ENCODE measurements around the gene GRK1.

GRK1 gene

DNA sequence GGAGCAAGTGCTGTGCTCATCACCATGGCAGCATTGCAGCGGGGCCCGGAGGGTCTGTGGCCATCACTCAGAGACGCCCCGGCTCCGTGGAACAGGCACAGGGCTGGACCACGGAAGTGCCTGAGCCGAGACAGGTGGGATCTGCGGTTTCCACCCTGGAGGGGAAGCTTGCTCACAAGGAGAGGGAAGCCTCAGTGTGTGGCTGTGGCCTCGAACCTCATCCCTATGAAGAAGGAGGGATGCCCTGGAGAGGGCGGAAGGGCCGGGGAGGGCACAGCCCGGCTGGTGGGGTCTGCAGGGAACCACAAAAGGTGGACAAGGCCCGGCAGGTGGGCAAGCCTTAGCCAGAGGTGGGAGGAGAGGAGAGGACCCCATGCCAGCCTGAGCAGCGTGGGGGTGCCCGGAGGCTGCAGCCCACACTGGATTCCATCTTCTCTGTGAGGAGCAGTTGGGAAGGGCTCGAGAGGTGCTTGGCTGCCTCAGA, 61.6 kb downstream of the GRK1 start:
- DNase-seq (ENCODE audit: low read depth in 4 of 4, low spot score in 1 of 4), result no peak

DNA sequence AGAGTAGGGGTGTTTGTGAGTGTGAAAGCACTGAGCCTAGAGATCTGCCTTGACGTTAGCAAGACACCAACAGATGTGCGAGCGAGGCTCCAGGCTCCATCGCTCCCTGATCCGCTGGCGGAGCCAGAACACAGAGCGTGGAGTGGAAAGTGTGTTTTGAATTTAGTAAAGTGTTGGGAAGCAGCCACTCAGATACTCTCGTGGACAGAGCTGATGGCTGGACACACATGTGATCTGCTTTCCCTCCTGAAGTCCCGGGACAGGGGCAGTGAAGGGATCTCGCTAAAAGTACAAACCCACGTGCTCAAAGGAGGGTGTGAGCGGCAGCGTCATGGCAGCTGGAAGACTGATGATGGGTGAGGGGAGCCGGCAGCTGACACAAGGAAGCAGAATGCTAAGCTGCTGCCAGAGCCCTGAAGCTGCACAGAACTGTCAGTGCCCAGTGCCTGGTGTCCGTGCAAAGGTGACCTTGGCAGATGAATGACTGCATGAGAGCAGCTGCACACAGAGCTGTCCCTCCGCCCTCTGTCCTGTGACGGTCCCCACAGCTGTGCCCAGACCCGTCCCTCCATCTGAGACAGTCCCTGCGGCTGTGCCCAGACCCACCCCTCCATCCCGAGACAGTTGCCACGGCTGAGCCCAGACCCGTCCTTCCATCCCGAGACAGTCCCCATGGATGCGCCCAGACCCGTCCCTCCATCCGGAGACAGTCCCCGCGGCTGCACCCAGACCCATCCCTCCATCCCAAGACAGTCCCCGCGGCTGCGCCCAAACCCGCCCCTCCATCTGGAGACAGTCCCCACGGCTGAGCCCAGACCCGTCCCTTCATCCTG, 62.4 kb downstream of the GRK1 start:
- DNase-seq (ENCODE audit: low read depth in 4 of 4, low spot score in 1 of 4), result no peak

DNA sequence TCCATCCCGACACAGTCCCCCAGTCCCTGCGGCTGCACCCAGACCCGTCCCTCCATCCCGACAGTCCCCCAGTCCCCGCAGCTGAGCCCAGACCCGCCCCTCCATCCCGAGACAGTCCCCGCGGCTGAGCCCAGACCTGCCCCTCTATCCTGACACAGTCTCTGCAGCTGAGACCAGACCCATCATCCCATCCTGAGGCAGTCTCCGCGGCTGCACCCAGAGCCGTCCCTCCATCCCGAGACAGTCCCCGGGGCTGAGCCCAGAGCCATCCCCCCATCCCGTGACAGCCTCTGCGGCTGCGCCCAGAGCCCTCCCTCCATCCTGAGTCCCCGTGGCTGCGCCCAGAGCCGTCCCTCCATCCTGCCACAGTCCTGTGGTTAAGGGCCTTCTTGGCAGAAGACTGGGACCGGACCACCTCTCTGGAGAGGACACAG, 63.3 kb downstream of the GRK1 start:
- no peak for DNase-seq (ENCODE audit: low read depth in 4 of 4, low spot score in 1 of 4)

DNA sequence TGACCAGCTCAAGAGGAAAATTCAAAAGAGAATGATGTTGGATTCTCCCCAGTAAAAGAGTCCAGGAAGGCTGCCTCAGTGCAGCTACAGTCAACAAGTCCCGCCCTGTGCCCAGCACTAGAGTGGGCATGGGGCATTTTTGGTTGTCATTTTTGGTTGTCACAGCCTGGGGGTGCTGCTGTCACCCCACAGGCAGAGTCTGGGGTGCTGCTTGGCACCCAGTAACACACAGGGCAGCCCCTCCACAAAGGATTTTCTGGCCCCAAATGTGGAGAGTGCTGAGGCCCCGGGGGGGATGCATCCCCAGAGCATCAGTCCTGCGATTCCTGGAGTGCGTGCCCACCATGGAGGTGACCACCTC, 63.8 kb downstream of the GRK1 start:
- DNase-seq (ENCODE audit: low read depth in 4 of 4, low spot score in 1 of 4), result no peak

DNA sequence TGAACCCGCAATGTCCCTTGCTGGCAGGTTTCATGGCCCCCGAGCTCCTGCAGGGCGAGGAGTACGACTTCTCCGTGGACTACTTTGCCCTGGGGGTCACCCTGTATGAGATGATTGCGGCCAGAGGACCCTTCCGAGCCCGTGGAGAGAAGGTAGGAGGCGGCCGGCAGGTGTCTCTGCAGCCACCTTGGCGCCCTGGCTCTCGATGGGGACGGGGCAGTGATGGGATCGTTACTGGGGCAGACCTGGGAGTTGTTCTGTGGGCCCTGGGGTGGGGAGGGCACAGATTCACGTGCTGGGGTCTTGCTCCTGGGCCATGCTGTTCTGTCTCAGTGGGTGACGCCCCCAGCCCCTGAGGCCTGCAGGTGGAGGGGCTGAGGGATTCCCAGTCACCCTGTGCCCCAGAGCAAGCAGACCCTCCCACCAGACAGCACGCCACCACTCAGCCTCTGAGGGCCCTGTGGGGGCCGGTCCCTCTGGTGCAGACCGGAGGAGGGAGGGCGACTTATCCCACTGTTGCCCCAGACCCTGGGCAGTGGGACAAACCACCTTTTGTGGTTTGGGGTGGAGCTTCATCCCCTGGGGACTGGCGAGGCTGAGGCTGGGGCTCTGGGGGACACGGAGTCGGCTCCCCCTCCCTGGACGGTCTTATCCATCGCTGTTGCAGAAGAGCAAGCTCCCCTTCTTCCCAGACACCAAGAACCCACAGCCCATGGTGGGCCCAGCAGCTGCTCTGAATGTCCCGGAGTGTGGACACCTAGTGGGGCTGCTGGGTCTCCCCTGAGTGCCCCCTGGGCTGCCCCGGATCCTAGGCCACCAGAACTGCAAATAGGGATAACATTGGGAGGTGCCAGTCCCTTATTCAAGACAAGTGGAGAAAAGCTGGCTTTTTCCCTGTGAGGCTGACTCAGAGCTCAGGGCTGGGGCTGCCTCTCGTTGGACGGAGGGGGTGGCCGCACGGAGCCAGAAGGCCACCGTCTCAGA, 64.5 kb downstream of the GRK1 start:
- DNase-seq (ENCODE audit: low read depth in 4 of 4, low spot score in 1 of 4), result no peak

DNA sequence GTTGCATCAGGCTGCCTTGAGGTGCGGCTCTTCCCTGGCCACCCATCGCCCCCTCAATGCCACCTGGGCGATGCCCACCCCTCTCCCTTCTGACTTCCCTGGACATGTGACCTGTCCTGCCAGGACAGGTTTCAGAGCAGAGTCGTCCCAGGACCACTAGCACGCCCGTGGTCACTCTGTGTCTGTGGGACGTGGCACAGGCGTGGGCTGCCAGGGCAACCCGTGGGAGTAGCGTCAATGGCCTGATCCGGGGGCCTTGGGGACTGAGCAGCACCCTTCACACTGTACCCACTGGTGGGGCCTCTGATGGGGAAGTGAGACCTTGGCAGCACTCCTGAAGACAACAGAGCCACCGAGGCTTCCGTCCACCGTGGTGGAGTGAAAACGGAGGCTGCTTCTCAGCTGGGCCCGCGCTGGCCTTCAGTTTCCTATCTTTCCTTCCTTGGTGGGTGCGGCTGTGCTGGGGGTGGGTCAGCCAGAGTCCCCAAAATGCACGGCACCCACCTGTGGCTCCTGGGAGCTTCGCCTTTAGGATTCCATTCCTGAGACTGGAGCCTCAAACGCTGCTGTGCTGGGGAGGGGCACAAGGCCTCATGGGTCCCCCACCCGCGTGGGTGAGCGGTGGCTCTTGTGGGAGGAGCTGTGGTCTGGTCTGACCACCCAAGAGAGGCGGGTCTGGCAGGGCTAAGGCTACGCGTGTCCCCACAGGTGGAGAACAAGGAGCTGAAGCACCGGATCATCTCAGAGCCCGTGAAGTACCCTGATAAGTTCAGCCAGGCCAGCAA, 65.3 kb downstream of the GRK1 start:
- no peak for DNase-seq (ENCODE audit: low read depth in 4 of 4, low spot score in 1 of 4)

DNA sequence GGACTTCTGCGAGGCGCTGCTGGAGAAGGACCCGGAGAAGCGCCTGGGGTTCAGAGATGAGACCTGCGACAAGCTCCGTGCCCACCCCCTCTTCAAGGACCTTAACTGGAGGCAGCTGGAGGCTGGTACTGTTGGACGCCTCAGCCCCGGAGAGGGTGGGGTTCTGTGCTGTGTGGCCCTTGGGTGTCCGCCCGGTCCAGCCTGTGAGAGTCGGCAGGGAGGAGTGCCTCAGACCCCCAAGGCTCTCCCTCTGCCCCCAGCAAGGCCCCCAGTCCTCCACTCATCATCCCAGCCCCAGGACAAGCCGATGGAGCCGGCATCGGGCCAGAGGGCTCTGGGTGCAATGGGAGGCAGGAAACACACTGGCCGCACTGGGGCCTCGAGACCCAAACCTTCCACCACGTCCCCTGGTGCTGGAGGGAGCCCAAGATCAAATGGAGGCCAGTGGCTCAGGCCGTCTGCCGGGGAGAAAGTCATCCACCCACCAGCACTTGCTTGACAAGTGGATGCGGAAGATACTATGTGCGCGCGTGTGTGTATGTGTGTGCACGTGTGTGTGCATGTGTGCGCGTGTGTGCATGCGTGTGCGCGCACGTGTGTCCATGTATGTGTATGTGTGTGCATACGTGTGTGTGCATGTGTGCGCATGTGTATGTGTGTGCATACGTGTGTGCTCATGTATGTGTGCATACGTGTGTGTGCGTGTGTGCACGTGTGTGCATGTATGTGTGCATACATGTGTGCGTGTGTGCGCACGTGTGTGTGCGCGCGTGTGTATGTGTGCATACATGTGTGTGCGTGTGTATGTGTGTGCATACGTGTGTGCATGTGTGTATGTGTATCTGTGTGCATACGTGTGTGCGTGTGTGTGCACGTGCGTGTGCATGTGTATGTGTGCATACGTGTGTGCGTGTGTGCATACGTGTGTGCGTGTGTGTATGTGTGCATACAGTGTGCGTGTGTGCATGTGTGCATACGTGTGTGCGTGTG, 66.2 kb downstream of the GRK1 start:
- DNase-seq (ENCODE audit: low read depth in 4 of 4, low spot score in 1 of 4), result no peak

DNA sequence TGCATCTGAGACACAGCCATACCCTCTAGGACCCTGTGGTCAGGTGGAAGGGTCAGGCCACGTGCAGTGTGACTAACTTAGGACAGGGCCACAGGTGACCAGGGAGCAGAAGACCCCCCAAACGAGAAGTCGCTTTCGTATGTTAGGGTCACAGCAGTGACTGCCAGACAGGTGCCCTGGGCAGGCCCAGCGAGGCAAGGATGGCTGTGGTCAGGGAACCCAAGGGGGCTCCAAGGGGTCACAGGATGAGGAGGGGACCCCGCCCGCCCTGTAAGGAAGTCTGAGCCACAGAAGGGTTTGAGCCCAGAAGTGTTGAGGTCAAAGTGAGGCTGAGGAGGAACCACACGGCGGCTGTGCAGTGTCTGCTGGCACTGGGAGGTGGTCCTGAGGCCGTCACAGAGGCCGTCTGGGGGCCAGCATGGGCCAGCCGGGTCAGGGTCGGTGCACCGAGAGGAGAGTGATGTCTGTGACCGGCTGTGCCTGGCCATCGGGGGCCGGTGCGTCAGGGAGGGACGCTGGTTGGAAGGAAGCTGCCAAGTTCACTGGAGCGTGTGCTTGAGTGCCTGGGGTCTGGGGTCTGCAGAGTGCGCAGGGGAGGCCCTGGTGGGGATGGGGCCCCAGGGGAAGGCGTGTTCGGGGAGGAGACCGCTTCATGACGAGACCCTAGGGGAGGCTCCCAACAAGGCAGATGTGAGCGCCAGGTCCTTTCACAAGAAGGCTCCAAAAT, 67.2 kb downstream of the GRK1 start:
- DNase-seq (ENCODE audit: low read depth in 4 of 4, low spot score in 1 of 4), result no peak

DNA sequence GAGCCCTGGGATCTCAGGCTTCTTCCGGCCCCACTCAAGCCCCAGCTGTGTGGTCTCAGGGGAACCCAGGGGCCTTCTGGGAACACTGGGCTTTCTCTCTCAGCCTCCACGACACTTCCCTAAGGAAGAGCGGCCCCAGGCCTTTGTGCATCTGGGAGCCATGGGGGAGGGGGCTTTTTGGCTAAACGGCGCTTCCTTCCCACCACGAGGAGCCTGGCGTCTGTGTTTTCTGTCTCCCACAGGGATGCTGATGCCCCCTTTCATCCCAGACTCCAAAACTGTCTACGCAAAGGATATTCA, 67.8 kb downstream of the GRK1 start:
- DNase-seq (ENCODE audit: low read depth in 4 of 4, low spot score in 1 of 4), result no peak

DNA sequence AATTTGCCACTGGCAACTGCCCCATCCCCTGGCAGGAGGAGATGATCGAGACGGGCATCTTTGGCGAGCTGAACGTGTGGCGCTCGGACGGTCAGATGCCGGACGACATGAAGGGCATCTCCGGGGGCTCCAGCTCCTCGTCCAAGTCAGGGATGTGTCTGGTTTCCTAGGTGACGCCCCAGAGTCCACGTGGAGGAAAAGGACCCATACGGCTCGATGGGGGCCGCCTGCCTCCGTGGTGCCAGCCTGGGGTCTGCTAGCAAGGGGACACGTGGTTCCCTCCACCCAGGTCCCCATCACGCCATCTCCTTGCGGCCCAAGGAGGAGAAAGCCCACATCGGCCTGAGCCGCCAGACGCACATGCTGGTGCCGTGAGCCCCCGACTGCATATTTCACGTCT, 68.2 kb downstream of the GRK1 start:
- no peak for DNase-seq (ENCODE audit: low read depth in 4 of 4, low spot score in 1 of 4)

DNA sequence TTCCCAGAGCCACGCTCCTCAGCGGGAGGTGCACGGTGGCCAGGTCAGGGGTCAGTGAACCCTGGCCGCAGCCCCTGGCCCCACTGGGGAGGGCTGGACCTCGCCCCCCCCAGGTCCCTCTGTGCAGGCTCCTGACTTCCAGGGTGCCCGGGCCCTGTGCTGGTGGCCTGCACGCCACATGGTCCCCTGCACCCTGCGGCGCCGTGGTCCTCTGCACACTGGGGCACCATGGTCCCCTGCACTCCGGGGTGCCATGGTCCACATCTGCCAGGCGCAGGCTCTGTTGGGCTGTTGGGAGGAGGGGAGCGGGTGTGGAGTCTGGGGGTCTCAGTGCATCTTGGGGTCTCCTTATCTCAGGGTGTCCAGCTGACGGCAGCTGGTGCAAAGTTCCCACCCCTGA, 68.7 kb downstream of the GRK1 start:
- no peak for DNase-seq (ENCODE audit: low read depth in 4 of 4, low spot score in 1 of 4)

DNA sequence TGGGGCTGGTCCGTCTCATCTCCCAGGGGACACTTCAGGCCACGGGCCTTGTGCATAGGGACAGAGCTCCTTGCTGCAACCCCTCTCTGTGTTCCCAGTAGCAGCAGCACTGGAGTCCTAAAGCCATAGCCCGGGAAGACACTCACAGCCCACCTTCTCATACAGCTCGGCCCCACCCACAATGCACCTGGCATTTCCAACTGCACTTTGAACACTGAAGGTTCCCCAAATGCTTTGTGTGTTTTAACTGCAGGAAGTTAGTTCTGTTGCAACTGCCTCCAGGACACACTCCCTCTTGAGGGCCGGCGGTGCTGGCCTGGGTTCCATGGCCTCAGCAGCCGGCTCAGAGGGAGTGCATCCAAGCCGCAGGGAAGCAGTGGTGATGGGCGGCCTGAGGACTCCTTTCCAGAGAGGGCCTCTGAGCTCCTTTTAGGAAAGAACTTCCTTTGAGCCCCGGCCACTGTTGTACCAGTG, 69.3 kb downstream of the GRK1 start:
- no peak for DNase-seq (ENCODE audit: low read depth in 4 of 4, low spot score in 1 of 4)

DNA sequence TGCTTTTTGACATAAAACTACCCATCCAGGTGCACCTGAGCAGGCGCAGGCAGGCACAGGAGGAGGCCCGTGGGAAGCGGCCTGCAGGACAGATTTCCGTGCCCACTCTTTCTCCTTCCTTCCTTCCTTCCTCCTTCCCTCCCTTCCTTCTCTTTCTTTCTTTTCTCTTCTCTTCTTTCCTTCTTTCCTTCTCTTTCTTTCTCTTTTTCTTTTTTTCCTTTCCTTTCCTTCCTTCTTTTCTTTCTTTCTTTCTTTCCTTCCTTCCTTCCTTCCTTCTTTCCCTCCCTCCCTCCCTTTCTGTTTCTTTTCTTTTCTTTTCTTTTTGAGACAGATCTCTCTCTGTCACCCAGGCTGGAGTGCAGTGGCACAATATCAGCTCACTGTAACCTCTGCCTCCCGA, 70.8 kb downstream of the GRK1 start:
- no peak for DNase-seq (ENCODE audit: low read depth in 4 of 4, low spot score in 1 of 4)

DNA sequence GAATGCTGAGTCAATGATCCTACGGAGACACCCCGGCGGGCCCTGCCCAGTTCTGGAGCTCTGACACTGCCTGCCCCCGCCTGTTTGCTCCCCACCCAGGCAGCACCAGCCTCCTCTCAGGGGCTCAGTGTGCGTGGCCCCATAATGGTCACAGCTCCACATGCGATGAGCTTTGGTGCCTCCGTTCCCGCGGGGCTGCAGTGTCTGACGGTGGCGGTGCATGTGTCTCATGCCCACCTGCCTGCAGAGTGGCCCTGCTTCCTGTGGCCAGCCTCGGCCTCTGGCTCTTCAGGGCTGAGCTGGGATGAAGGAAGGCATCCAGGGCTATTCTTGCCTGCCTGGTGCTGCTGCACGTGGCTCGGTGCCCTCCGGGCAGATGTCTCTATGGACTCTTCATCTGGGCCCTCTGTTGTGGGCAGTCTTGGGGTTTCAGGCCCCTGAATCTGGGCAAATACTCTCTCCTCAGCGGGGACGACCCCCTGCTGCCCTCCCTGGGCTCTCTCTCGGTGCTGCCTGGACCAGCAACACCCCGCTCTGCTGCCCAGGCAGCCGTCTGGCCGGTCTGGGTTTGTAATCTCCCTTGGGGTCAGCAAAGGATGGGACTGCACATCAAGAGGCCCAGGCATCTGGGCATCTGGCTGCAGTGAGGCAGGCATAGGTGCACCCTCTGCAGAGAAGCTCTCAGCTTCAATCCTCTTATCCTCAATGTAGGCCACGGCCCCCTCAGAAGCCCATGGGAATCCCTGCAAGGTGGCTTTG, 72.7 kb downstream of the GRK1 start:
- DNase-seq (ENCODE audit: low read depth in 4 of 4, low spot score in 1 of 4), result no peak

DNA sequence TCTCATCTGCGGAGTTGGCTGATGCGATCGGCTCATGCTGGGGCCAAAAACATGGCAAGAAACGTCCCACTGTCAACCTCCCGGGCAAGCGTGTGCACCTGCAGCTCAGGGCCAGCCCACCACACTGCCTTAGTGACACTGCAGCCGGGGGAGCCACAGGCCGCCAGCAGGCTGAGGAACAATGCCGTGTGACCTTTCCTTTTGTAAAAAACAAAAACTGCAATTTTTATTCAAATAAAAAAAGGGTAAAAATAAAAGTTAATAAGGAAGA, 73.2 kb downstream of the GRK1 start:
- no peak for DNase-seq (ENCODE audit: low read depth in 4 of 4, low spot score in 1 of 4)

DNA sequence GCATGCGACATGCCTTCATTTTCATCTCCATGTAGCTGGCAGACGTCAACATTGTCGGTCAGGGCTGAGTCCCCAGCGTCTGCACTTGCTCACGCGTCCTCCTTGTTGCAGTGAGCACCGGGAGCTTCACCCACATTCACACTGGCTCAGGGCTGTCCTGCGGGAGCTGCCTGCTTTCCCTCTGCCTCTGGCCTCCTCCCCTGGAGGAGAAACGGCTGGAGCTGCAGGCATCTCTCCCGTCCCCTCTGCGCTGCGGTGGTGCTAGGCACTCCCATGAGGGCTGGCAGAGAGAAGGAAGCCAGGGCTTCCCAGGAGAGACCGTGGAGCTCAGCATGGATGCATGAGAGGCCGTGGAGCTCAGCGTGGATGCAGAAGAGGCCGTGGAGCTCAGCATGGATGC, 73.6 kb downstream of the GRK1 start:
- DNase-seq (ENCODE audit: low read depth in 4 of 4, low spot score in 1 of 4), result no peak

DNA sequence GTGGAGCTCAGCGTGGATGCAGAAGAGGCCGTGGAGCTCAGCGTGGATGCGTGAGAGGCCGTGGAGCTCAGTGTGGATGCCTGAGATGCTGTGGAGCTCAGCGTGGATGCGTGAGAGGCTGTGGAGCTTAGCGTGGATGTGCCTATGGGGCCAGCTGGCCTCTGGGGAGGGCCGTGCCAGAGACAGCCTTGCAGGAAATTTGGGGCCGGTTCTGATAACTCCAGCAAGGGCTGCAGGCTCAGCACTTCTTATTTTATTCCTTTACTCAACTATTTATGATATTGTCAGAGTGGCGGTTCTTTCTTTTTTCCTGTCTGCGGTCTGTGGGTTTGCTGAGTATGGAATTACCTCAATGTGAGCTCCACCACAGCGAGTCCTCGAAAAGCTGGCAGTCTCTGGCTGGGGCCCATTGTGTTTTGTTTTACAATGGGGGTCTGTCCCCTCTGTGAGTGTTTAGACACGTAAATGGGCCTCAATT, 74.2 kb downstream of the GRK1 start:
- DNase-seq (ENCODE audit: low read depth in 4 of 4, low spot score in 1 of 4), result no peak

DNA sequence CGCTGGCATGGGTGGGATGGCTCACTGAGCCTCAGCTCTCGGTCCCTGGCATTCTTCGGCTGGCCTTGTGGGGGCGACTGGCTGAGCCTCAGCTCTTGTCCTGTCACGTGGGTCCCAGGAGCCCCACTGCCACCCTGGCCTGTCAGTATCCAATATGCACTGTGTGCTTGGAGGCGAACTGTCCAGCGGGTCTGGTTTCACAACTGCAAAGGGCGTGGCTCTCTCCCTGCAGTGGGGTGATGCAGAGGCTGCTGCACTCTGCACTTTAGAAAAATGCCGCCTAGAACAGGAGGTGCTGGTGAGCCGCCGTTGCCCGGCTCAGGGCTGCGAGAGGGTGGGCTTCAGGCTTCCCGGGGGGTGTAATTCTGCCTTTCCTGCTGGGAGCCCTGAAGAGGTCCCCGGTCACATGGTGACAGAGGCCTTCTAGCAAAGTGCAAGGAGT, 75.0 kb downstream of the GRK1 start:
- no peak for DNase-seq (ENCODE audit: low read depth in 4 of 4, low spot score in 1 of 4)

All from stimulated activated CD4-positive, alpha-beta T cell treated with anti-CD3 and anti-CD28 coated beads, Interleukin-1b, Interleukin-23, amount 100 ng/mL, for 24 hours (primary cell).